A673 (cell line): ENCODE measurements around the gene RAE1. TPM values are rescaled to one million over a fixed set of nuclear protein-coding genes. Genes with fewer than 3 reads are reported as not detected.

ENCODE experiments used
- BruUV-seq: library from RNA; stranded (reverse); fragments of 400-500 nt; replicated peaks from 2 replicates; lab custom pipeline; 2021; lab: Mats Ljungman, UMichigan
- CTCF ChIA-PET: fragments of 300-600 bp; sonication (Branson Sonifier 250); formaldehyde crosslinking; loops from one replicate; lab custom pipeline; 2022; ENCODE audit warnings: antibody characterized with exemption; lab: Charles Lee
- POLR2A ChIA-PET: fragments of 300-600 bp; sonication (Branson Sonifier 250); formaldehyde crosslinking; loops from one replicate; lab custom pipeline; 2022; ENCODE audit warnings: antibody characterized with exemption; ENCODE audit not compliant: low non-redundant PET; lab: Charles Lee
- DNase-seq: peaks from one replicate; pipeline ENCODE4 v3.0.0-alpha.2; 2015; ENCODE audit warnings: low spot score
- H3K27ac ChIP-seq: fragments of 200-600 bp; sonication (generic); 2 replicates; pipeline ENCODE4 v1.5.1; 2016; ENCODE audit warnings: mixed run types, low read depth, mild to moderate bottlenecking, mixed read lengths, antibody characterized with exemption, low read length; ENCODE audit not compliant: poor library complexity, severe bottlenecking
- H3K27me3 ChIP-seq: fragments of 200-600 bp; sonication (generic); replicated peaks from 2 replicates; pipeline ENCODE4 v1.6.1; 2017; ENCODE audit warnings: mixed run types, low read depth, mild to moderate bottlenecking, mixed read lengths, antibody characterized with exemption, low read length; ENCODE audit not compliant: insufficient read depth, poor library complexity
- H3K36me3 ChIP-seq: fragments of 200-600 bp; sonication (generic); 2 replicates; pipeline ENCODE4 v1.6.1; 2016; ENCODE audit warnings: mixed run types, mild to moderate bottlenecking, mixed read lengths, antibody characterized with exemption, low read length; ENCODE audit not compliant: insufficient read depth, poor library complexity, severe bottlenecking
- H3K4me1 ChIP-seq: fragments of 200-600 bp; sonication (generic); 2 replicates; pipeline ENCODE4 v1.6.1; 2017; ENCODE audit warnings: mixed run types, mild to moderate bottlenecking, mixed read lengths, antibody characterized with exemption, low read length; ENCODE audit not compliant: insufficient read depth, poor library complexity, severe bottlenecking
- H3K4me3 ChIP-seq: fragments of 200-600 bp; sonication (generic); 2 replicates; pipeline ENCODE4 v1.5.1; 2016; ENCODE audit warnings: low read depth, mixed run types, mild to moderate bottlenecking, mixed read lengths, low read length; ENCODE audit not compliant: poor library complexity, severe bottlenecking
- H3K9me3 ChIP-seq: fragments of 200-600 bp; sonication (generic); 2 replicates; pipeline ENCODE4 v1.6.1; 2016; ENCODE audit warnings: mixed run types, low read depth, mild to moderate bottlenecking, mixed read lengths, antibody characterized with exemption, low read length; ENCODE audit not compliant: poor library complexity, severe bottlenecking
- EZH2 ChIP-seq: fragments of 200-600 bp; sonication (generic); IDR thresholded peaks from 2 replicates; pipeline ENCODE4 v1.6.1; 2017; ENCODE audit warnings: borderline replicate concordance, low read depth, mild to moderate bottlenecking, mixed read lengths, antibody characterized with exemption, low read length; ENCODE audit not compliant: poor library complexity, severe bottlenecking
- intact Hi-C: fragments of 100-400 bp; cut with micrococcal nuclease; formaldehyde crosslinking; loops from one replicate; pipeline ENCODE4 v1.10.0; 2022; ENCODE audit not compliant: unreplicated experiment
- total RNA-seq: library from RNA; stranded (reverse); gene quantifications from 2 replicates; pipeline ENCODE4 v1.2.3, GENCODE V29; 2021
- TF ChIP-seq, protein P1 (sequence below): fragments of 300-800, 200-600 bp; sonication (generic); conservative IDR thresholded peaks from 2 replicates; pipeline ENCODE4 v1.5.1; 2017; ENCODE audit warnings: low read depth, mild to moderate bottlenecking, antibody characterized with exemption, low read length, moderate library complexity, mixed read lengths

RAE1 gene
- total RNA-seq, 1 experiment from 2014 or later, result 70.9 TPM

DNA sequence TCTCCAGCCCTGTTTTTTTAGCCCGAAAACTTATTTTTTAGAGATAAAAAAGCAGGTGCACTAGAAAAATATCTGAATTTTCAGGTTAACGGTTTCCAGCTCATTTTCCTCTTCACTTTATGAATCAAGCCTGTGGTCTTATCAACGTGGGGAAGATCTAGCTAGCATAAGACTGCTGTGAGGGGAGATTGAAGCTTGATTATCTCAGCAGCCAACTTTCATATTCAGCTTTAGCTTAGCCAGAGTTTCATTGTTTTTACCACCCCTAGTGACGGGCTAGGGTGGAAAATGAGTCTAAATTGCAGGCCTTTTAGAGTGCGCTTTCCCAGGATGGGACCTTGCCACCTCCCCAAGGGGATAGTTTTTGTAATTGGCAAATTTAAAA, 28.2 kb downstream of the RAE1 start:
- H3K4me3 ChIP-seq, result no peak overlapping the region
- ChIA-PET POLR2A (no interaction called here), CTCF (no interaction called here)
- H3K27ac ChIP-seq, result no peak overlapping the region
- intact Hi-C loops, result no loop called here
- DNase-seq, result no peak
- no peaks in the 10 kb centered on the region for H3K27me3 ChIP-seq
- peaks cover 34% of the 10 kb centered on the region for H3K36me3 ChIP-seq
- no peaks in the 10 kb centered on the region for H3K9me3 ChIP-seq
- TF ChIP-seq, protein P1, sequence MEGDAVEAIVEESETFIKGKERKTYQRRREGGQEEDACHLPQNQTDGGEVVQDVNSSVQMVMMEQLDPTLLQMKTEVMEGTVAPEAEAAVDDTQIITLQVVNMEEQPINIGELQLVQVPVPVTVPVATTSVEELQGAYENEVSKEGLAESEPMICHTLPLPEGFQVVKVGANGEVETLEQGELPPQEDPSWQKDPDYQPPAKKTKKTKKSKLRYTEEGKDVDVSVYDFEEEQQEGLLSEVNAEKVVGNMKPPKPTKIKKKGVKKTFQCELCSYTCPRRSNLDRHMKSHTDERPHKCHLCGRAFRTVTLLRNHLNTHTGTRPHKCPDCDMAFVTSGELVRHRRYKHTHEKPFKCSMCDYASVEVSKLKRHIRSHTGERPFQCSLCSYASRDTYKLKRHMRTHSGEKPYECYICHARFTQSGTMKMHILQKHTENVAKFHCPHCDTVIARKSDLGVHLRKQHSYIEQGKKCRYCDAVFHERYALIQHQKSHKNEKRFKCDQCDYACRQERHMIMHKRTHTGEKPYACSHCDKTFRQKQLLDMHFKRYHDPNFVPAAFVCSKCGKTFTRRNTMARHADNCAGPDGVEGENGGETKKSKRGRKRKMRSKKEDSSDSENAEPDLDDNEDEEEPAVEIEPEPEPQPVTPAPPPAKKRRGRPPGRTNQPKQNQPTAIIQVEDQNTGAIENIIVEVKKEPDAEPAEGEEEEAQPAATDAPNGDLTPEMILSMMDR, result no peak
- TF ChIP-seq EZH2, result no peak
- BruUV-seq, result no TSS peak
- no peaks in the 10 kb centered on the region for H3K4me1 ChIP-seq

DNA sequence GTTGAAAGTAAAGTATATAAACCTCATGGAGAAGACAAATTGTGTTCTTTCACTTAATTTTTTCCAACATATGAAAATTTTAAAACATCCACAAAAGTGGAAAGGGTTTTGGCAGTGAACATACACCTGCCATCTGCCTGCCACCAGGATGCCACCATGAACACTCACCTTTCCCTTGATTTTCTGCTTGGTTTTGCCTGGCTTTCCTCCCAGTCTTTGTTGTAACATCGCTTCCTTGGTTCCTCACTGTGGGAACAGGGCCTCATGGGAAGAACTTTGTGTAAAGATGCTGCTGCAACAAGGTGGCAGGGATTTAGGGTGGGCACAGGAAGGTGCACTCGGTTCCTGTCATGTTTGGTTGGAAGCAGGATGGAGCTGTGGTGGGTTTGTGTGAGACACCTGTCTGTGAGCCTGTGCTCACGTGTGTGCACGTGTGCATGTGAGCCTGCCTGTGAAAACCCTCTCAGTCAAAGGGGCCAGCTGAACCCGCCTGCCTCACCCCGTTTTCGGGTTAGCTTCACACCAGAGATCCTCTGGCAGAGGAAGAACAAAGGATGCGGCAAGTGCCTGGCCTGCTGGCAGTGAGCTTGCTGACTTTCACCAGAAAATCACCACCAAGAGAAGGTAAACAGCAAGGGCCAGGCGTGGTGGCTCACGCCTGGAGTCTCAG, 29.2 kb downstream of the RAE1 start:
- Histone ChIP-seq H3K36me3 (peaks cover 27% of the 10 kb centered on the region), H3K9me3 (no peaks in the 10 kb centered on the region), H3K4me3 (no peak overlapping the region), H3K4me1 (no peaks in the 10 kb centered on the region), H3K27me3 (no peaks in the 10 kb centered on the region), H3K27ac (no peak overlapping the region)
- DNase-seq, result no peak
- ChIA-PET POLR2A (no interaction called here), CTCF (no interaction called here)
- no peak for TF ChIP-seq EZH2
- TF ChIP-seq, protein P1, result no peak
- BruUV-seq, result no TSS peak
- intact Hi-C loops, result loop anchor here (5.0 kb wide), 2 partner anchors 212 to 832 kb away; no protein-coding TSS in a partner anchor

DNA sequence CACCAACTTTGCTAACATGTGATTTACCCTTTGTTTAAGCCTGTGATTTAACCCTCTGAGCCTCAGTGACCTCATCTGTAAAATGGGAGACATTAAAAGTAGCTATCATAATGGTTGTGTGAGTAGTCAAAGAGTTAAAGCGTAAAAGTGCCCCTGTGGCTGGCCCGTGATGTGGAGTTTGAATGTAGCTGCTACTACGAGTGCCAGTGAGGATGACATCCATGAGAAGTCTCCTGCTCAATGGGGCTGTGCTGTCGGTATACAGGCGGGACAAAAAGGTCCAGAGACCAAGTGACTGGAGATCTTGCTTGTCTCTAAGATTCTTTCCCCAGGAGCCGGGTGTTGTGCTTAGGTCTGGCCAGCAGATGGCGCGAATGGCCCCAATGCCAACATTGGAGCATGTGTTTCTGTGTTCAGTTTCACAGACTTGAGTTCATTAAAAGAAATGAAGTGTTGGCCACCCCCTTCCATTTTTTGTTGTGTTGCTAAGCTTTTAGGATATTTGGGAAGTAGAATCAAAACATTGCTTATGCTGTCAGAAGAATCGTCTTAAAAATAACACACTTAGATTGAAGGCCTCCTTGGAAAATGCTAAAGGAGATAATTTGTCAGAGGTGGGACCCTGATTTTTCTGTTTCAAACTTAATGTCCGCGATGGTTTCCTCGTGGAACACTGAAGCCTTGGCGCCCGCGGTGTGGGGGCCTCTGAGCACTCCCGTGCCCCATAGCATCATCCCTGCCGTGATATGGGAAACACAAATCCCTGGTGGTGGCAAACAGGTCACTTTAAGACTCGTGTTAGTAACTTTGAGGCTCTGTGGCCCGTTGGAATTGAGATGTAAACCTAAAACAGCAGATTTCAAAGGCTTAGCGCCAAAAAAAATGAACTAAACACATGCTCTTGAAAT, 30.8 kb downstream of the RAE1 start:
- BruUV-seq, result no TSS peak
- H3K9me3 ChIP-seq, result no peaks in the 10 kb centered on the region
- no peaks in the 10 kb centered on the region for H3K4me1 ChIP-seq
- CTCF ChIA-PET, result interaction anchor here (0.5 to 1.3 kb wide), 3 partner anchors 46 to 117 kb away, joined by 3 to 9 read pairs (median 4); no protein-coding TSS in a partner anchor
- no peaks in the 10 kb centered on the region for H3K27me3 ChIP-seq
- no peak overlapping the region for H3K27ac ChIP-seq
- intact Hi-C loops, result loop anchor here (1.0 to 5.0 kb wide), 3 partner anchors 113 to 830 kb away; no protein-coding TSS in a partner anchor
- H3K4me3 ChIP-seq, result no peak overlapping the region
- peaks cover 14% of the 10 kb centered on the region for H3K36me3 ChIP-seq
- TF ChIP-seq, protein P1, result peak; percentile 90
- TF ChIP-seq EZH2, result no peak
- DNase-seq, result peak; percentile 80
- POLR2A ChIA-PET, result no interaction called here
